NT2/D1 (cell line): ENCODE results near the gene RGS11.

ENCODE experiments used
- DNase-seq: peaks from one replicate; pipeline ENCODE4 v3.0.0-alpha.2; 2011; ENCODE audit warnings: low read depth, low spot score
- H3K27me3 ChIP-seq: 2 replicates; pipeline ENCODE4 v1.6.0; 2011; ENCODE audit warnings: mild to moderate bottlenecking; ENCODE audit not compliant: insufficient read length, insufficient read depth
- H3K36me3 ChIP-seq: 2 replicates; pipeline ENCODE4 v1.6.1; 2011; ENCODE audit warnings: mild to moderate bottlenecking, low read length, mixed read lengths; ENCODE audit not compliant: insufficient read depth, insufficient read length
- H3K4me1 ChIP-seq: 2 replicates; pipeline ENCODE4 v1.5.1; 2011; ENCODE audit not compliant: insufficient read depth, insufficient read length
- H3K4me3 ChIP-seq: 2 replicates; pipeline ENCODE4 v1.5.1; 2011; ENCODE audit warnings: low read depth; ENCODE audit not compliant: insufficient read length
- H3K9ac ChIP-seq: 2 replicates; pipeline ENCODE4 v1.6.0; 2011; ENCODE audit warnings: low read depth; ENCODE audit not compliant: insufficient read length
- H3K9me3 ChIP-seq: 2 replicates; pipeline ENCODE4 v1.5.1; 2011; ENCODE audit warnings: mild to moderate bottlenecking, low read length; ENCODE audit not compliant: insufficient read depth
- SUZ12 ChIP-seq: IDR thresholded peaks from 2 replicates; pipeline ENCODE4 v1.6.1; 2011; ENCODE audit not compliant: insufficient read length, insufficient read depth; ENCODE audit errors: extremely low read depth
- YY1 ChIP-seq: IDR thresholded peaks from 2 replicates; pipeline ENCODE4 v1.6.1; 2011; ENCODE audit not compliant: insufficient read length, insufficient read depth
- ZNF274 ChIP-seq: IDR thresholded peaks from 2 replicates; pipeline ENCODE4 v1.6.1; 2011; ENCODE audit warnings: mild to moderate bottlenecking, low read depth, low read length

RGS11 gene

GRCh38 chr16:316741-317464, 41.2 kb upstream of the RGS11 start:
- TF ChIP-seq ZNF274 (no peak), SUZ12 (no peak), YY1 (no peak)

DNA sequence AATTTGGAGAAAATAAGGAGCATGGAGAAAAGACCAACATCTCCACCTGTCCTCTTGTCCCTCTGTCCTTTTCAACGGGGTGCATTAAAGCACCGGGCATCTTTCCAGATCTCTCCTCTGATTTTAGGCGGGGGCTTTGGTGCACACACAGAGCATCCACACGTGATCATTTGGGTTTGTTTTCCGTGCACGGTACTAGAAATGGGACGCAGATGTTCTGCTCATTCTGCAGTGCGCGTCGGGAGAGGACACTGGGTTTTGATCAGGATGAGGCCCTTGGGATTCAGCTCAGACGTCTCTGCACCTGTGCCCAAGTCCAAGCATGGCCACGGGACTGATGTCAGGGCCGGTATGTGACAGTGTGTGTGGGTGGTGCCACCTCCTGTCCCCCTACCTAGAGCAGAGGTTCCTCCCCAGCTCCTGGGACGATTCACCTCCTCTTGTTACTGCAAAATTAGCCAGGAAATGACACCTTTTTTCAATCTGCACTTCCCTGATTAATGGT, 39.1 kb upstream of the RGS11 start:
- Histone ChIP-seq H3K9ac (no peak overlapping the region), H3K4me3 (no peak overlapping the region), H3K36me3 (peaks cover 73% of the 10 kb centered on the region), H3K9me3 (no peaks in the 10 kb centered on the region), H3K27me3 (no peaks in the 10 kb centered on the region), H3K4me1 (peaks cover 22% of the 10 kb centered on the region)
- TF ChIP-seq ZNF274 (no peak), SUZ12 (no peak), YY1 (no peak)
- no peak for DNase-seq

More at GRCh38 chr16:316741-317464, 41.2 kb upstream of the RGS11 start:
- Histone ChIP-seq H3K9ac (no peak overlapping the region), H3K9me3 (no peaks in the 10 kb centered on the region), H3K27me3 (no peaks in the 10 kb centered on the region), H3K4me1 (peaks cover 21% of the 10 kb centered on the region), H3K36me3 (peaks cover 70% of the 10 kb centered on the region), H3K4me3 (no peak overlapping the region)
- no peak for DNase-seq

DNA sequence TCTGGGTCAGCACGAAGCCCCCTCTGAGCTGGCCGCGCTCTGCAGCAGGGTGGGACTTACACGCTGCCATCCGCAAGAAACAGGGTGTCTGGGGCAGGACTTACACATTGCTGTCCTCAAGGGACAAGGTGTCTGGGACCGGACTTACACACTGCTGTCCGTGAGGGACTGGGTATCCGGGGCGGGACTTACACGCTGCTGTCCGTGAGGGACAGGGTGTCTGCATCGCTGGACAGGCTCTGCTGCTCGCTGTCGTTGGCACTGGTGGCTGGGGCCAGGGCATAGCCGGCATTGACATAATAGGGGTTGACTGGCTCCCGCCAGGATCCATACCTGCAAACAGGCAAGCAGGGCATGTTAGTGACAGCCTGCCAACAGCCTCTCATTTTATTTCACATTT, 38.6 kb upstream of the RGS11 start:
- Histone ChIP-seq H3K9me3 (no peaks in the 10 kb centered on the region), H3K9ac (no peak overlapping the region), H3K4me3 (no peak overlapping the region), H3K4me1 (peaks cover 24% of the 10 kb centered on the region), H3K36me3 (peaks cover 73% of the 10 kb centered on the region), H3K27me3 (no peaks in the 10 kb centered on the region)
- TF ChIP-seq SUZ12 = no peak
- no peak for TF ChIP-seq YY1
- TF ChIP-seq ZNF274 = no peak
- DNase-seq = no peak

GRCh38 chr16:311725-312124, 36.0 kb upstream of the RGS11 start:
- no peak overlapping the region for H3K9ac ChIP-seq
- H3K4me1 ChIP-seq = peaks cover 9% of the 10 kb centered on the region
- DNase-seq = no peak
- TF ChIP-seq SUZ12 = no peak
- TF ChIP-seq YY1 = no peak
- TF ChIP-seq ZNF274 = no peak
- H3K27me3 ChIP-seq = no peaks in the 10 kb centered on the region
- H3K9me3 ChIP-seq = no peaks in the 10 kb centered on the region
- H3K36me3 ChIP-seq = peaks cover 75% of the 10 kb centered on the region
- no peak overlapping the region for H3K4me3 ChIP-seq

DNA sequence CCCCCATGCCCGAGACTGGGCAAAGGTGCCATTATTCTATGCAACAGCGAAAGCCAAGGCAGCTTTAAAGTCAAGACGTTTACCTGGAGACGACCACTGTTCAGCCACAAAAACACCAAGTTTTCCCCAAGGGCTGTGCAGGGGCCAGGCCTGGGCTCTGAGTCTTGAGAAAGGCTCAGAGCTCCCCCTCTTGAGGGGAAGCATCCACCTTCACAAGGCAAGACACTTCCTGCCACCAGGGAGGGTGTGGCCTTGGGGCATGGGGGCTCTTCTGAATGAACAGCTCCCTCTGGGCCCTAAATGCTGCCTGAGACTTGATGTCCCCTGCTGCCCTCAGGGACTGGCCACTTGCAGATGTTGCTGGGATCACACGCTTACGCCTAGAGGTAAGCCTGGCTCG, 33.7 kb upstream of the RGS11 start:
- Histone ChIP-seq H3K36me3 (peaks cover 80% of the 10 kb centered on the region), H3K4me3 (no peak overlapping the region), H3K27me3 (no peaks in the 10 kb centered on the region), H3K4me1 (peaks cover 8% of the 10 kb centered on the region), H3K9me3 (no peaks in the 10 kb centered on the region), H3K9ac (peak overlapping the region; percentile 43)
- DNase-seq = no peak
- no peak for TF ChIP-seq SUZ12
- no peak for TF ChIP-seq ZNF274
- no peak for TF ChIP-seq YY1

DNA sequence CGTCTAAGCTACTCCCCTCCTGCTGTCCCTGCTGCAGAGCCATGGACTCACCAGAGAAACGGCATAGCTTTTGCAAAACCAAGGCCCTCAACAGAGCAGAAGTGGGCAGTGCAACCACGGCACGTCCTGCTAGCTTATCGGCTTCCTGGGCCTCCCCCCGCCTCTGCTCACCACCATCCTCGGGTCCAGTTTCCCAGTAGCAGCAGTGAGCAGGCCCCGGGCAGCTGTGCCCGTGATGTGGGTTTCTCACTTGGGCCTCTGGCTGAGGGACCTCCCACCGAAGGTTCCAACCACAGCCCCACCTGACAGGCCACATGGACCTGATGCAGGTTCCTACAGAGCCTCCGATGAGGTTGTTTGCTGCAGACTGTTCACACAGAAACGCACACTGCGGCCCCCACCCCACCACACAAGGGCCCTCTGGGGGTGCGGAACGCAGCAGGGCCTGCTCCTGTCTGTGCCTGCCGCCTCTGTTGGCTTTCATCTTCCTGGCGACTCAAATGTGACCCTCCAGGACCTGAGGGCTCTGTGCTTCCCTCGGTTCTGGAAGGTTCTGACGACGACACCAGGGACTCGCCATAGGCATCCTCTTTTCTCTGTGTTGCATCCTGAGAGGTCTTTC, 32.1 kb upstream of the RGS11 start:
- Histone ChIP-seq H3K4me1 (peaks cover 8% of the 10 kb centered on the region), H3K4me3 (no peak overlapping the region), H3K9ac (no peak overlapping the region), H3K36me3 (peaks cover 78% of the 10 kb centered on the region), H3K9me3 (no peaks in the 10 kb centered on the region), H3K27me3 (no peaks in the 10 kb centered on the region)
- no peak for DNase-seq
- no peak for TF ChIP-seq ZNF274
- no peak for TF ChIP-seq SUZ12
- TF ChIP-seq YY1 = no peak

DNA sequence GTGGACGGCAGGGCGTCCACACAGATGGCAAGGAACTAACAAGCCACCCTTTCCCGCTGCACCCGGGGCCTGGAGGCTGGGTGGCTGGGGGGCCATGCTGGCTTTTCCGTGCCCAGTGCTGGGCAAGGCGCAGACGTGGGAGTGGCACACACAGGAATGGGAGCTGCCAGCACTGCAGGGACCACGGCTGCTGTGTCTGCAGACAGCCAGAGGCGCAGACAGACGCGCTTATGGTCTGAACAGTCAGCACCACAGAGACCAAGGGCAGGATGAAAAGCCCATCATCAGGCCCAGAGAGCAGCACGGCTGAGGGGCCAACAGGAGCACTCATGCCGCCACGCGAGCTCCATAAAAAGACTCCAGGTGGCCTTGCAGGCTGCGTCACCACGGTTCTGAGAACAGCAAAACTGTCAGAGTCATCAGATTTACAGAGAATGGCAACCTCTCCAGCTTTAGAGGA, 31.2 kb upstream of the RGS11 start:
- Histone ChIP-seq H3K4me1 (peaks cover 8% of the 10 kb centered on the region), H3K36me3 (peaks cover 78% of the 10 kb centered on the region), H3K9me3 (no peaks in the 10 kb centered on the region), H3K9ac (no peak overlapping the region), H3K4me3 (no peak overlapping the region), H3K27me3 (no peaks in the 10 kb centered on the region)
- TF ChIP-seq ZNF274 (no peak), YY1 (no peak), SUZ12 (no peak)
- no peak for DNase-seq
